Measurements from ENCODE around the gene PER1.

The PER1 gene

GRCh38 chr17:8105957-8106398 is 46.2 kb downstream of the PER1 start:
- TF ChIP-seq TAF1 (IDR thresholded peaks at IDR 0.05; ENCODE audit: low read depth, low read length) = no peak
- TF ChIP-seq POLR2A (IDR thresholded peaks at IDR 0.05; ENCODE audit: low read depth, low read length) = no peak
- no peak for TF ChIP-seq POU2F2 (IDR thresholded peaks at IDR 0.05; ENCODE audit: low read depth, low read length)
- TF ChIP-seq POLR2AphosphoS5 (IDR thresholded peaks at IDR 0.05; ENCODE audit: low read depth, low read length) = no peak
- TF ChIP-seq PAX5 (IDR thresholded peaks at IDR 0.05; ENCODE audit: insufficient read depth, low read length, severe bottlenecking) = no peak
- TF ChIP-seq SPI1 (IDR thresholded peaks at IDR 0.05; ENCODE audit: low read depth, low read length) = no peak
- FAIRE-seq (no peak), DNase-seq (ENCODE audit: insufficient read length, low spot score) (no peak)

GRCh38 chr17:8104911-8105310 is 47.3 kb downstream of the PER1 start:
- FAIRE-seq = no peak

GRCh38 chr17:8103549-8103948 is 48.7 kb downstream of the PER1 start:
- DNase-seq (ENCODE audit: insufficient read length, low spot score) (no peak), FAIRE-seq (no peak)
- TF ChIP-seq PAX5 (IDR thresholded peaks at IDR 0.05; ENCODE audit: insufficient read depth, low read length, severe bottlenecking) (no peak), SPI1 (IDR thresholded peaks at IDR 0.05; ENCODE audit: low read depth, low read length) (no peak)

More at GRCh38 chr17:8104911-8105310, 47.3 kb downstream of the PER1 start:
- TF ChIP-seq TAF1 (IDR thresholded peaks at IDR 0.05; ENCODE audit: low read depth, low read length) (no peak), PAX5 (IDR thresholded peaks at IDR 0.05; ENCODE audit: insufficient read depth, low read length, severe bottlenecking) (no peak), POLR2AphosphoS5 (IDR thresholded peaks at IDR 0.05; ENCODE audit: low read depth, low read length) (no peak), SPI1 (IDR thresholded peaks at IDR 0.05; ENCODE audit: low read depth, low read length) (no peak), POLR2A (IDR thresholded peaks at IDR 0.05; ENCODE audit: low read depth, low read length) (no peak), POU2F2 (IDR thresholded peaks at IDR 0.05; ENCODE audit: low read depth, low read length) (no peak)
- DNase-seq (ENCODE audit: insufficient read length, low spot score) = no peak

- FAIRE-seq (no peak), DNase-seq (ENCODE audit: insufficient read length, low spot score) (no peak)
- TF ChIP-seq POU2F2 (IDR thresholded peaks at IDR 0.05; ENCODE audit: low read depth, low read length) (no peak), PAX5 (IDR thresholded peaks at IDR 0.05; ENCODE audit: insufficient read depth, low read length, severe bottlenecking) (no peak)
Observed at GRCh38 chr17:8101721-8102120, 50.5 kb downstream of the PER1 start.

- FAIRE-seq = no peak
Observed at GRCh38 chr17:8100763-8101162, 51.4 kb downstream of the PER1 start.

GRCh38 chr17:8100111-8100510 is 52.1 kb downstream of the PER1 start:
- no peak for DNase-seq (ENCODE audit: insufficient read length, low spot score)
- no peak for FAIRE-seq
- TF ChIP-seq POLR2A (IDR thresholded peaks at IDR 0.05; ENCODE audit: low read depth, low read length) (no peak), TAF1 (IDR thresholded peaks at IDR 0.05; ENCODE audit: low read depth, low read length) (no peak), POU2F2 (IDR thresholded peaks at IDR 0.05; ENCODE audit: low read depth, low read length) (no peak), POLR2AphosphoS5 (IDR thresholded peaks at IDR 0.05; ENCODE audit: low read depth, low read length) (no peak), PAX5 (IDR thresholded peaks at IDR 0.05; ENCODE audit: insufficient read depth, low read length, severe bottlenecking) (no peak), SPI1 (IDR thresholded peaks at IDR 0.05; ENCODE audit: low read depth, low read length) (no peak)

More at GRCh38 chr17:8100763-8101162, 51.4 kb downstream of the PER1 start:
- no peak for DNase-seq (ENCODE audit: insufficient read length, low spot score)
- TF ChIP-seq POU2F2 (IDR thresholded peaks at IDR 0.05; ENCODE audit: low read depth, low read length) (no peak), POLR2A (IDR thresholded peaks at IDR 0.05; ENCODE audit: low read depth, low read length) (no peak), POLR2AphosphoS5 (IDR thresholded peaks at IDR 0.05; ENCODE audit: low read depth, low read length) (no peak), SPI1 (IDR thresholded peaks at IDR 0.05; ENCODE audit: low read depth, low read length) (no peak), PAX5 (IDR thresholded peaks at IDR 0.05; ENCODE audit: insufficient read depth, low read length, severe bottlenecking) (no peak), TAF1 (IDR thresholded peaks at IDR 0.05; ENCODE audit: low read depth, low read length) (no peak)

GRCh38 chr17:8096541-8096940 is 55.7 kb downstream of the PER1 start:
- DNase-seq (ENCODE audit: insufficient read length, low spot score) (no peak), FAIRE-seq (no peak)
- TF ChIP-seq POLR2A (IDR thresholded peaks at IDR 0.05; ENCODE audit: low read depth, low read length) (no peak), TAF1 (IDR thresholded peaks at IDR 0.05; ENCODE audit: low read depth, low read length) (no peak), PAX5 (IDR thresholded peaks at IDR 0.05; ENCODE audit: insufficient read depth, low read length, severe bottlenecking) (no peak), SPI1 (IDR thresholded peaks at IDR 0.05; ENCODE audit: low read depth, low read length) (no peak), POU2F2 (IDR thresholded peaks at IDR 0.05; ENCODE audit: low read depth, low read length) (no peak), POLR2AphosphoS5 (IDR thresholded peaks at IDR 0.05; ENCODE audit: low read depth, low read length) (no peak)

- TF ChIP-seq POU2F2 (IDR thresholded peaks at IDR 0.05; ENCODE audit: low read depth, low read length) = no peak
- FAIRE-seq (no peak), DNase-seq (ENCODE audit: insufficient read length, low spot score) (no peak)
Observed at GRCh38 chr17:8095361-8095760, 56.8 kb downstream of the PER1 start.

- TF ChIP-seq SPI1 (IDR thresholded peaks at IDR 0.05; ENCODE audit: low read depth, low read length) (peak; percentile 78), POLR2A (IDR thresholded peaks at IDR 0.05; ENCODE audit: low read depth, low read length) (no peak), PAX5 (IDR thresholded peaks at IDR 0.05; ENCODE audit: insufficient read depth, low read length, severe bottlenecking) (no peak), POU2F2 (IDR thresholded peaks at IDR 0.05; ENCODE audit: low read depth, low read length) (peak; percentile 95), TAF1 (IDR thresholded peaks at IDR 0.05; ENCODE audit: low read depth, low read length) (no peak)
- DNase-seq (ENCODE audit: insufficient read length, low spot score) (peak; percentile 43), FAIRE-seq (peak; percentile 76)
Observed at GRCh38 chr17:8091033-8091687, 61.0 kb downstream of the PER1 start.

Measured in GM12891 (cell line).